KMS-11 (cell line): Measurements from ENCODE around the gene MRTFA.

Experiments
- H2AFZ ChIP-seq: fragments of 200-600 bp; sonication (generic); 2 replicates; pipeline ENCODE4 v1.6.1; 2016; ENCODE audit warnings: antibody characterized with exemption, mixed run types, low read depth
- H3K27ac ChIP-seq: fragments of 200-600 bp; sonication (generic); 2 replicates; pipeline ENCODE4 v1.6.1; 2016; ENCODE audit warnings: mild to moderate bottlenecking, mixed run types
- H3K27me3 ChIP-seq: fragments of 200-600 bp; sonication (generic); 2 replicates; pipeline ENCODE4 v1.6.1; 2017; ENCODE audit warnings: mild to moderate bottlenecking, low read depth, mixed run types, moderate library complexity; ENCODE audit not compliant: insufficient read depth
- H3K36me3 ChIP-seq: fragments of 200-600 bp; sonication (generic); 2 replicates; pipeline ENCODE4 v1.6.1; 2017; ENCODE audit warnings: mild to moderate bottlenecking, mixed run types; ENCODE audit not compliant: insufficient read depth
- H3K4me1 ChIP-seq: fragments of 200-600 bp; sonication (generic); 2 replicates; pipeline ENCODE4 v1.6.1; 2016; ENCODE audit warnings: mild to moderate bottlenecking, low read depth, mixed run types; ENCODE audit not compliant: poor library complexity, severe bottlenecking
- H3K4me2 ChIP-seq: fragments of 200-600 bp; sonication (generic); 2 replicates; pipeline ENCODE4 v1.7.0; 2016; ENCODE audit warnings: mild to moderate bottlenecking, mixed run types
- H3K4me3 ChIP-seq: fragments of 200-600 bp; sonication (generic); IDR thresholded peaks from 2 replicates; pipeline ENCODE4 v1.6.1; 2017; ENCODE audit warnings: low read depth, low read length, mixed read lengths; ENCODE audit not compliant: insufficient read depth
- H3K79me2 ChIP-seq: fragments of 200-600 bp; sonication (generic); 2 replicates; pipeline ENCODE4 v1.6.1; 2016; ENCODE audit warnings: low read depth, mixed run types; ENCODE audit not compliant: insufficient read depth
- H3K9ac ChIP-seq: fragments of 200-600 bp; sonication (generic); 2 replicates; pipeline ENCODE4 v1.6.1; 2016; ENCODE audit warnings: mild to moderate bottlenecking, mixed run types
- H4K20me1 ChIP-seq: fragments of 200-600 bp; sonication (generic); 2 replicates; pipeline ENCODE4 v1.6.1; 2016; ENCODE audit warnings: mild to moderate bottlenecking, mixed run types; ENCODE audit not compliant: insufficient read depth
- TF ChIP-seq, protein P1 (sequence below): fragments of 200-600 bp; sonication (generic); conservative IDR thresholded peaks from 2 replicates; pipeline ENCODE4 v1.6.1; 2017; ENCODE audit warnings: low read depth, mild to moderate bottlenecking, antibody characterized with exemption, low read length, moderate library complexity, mixed read lengths

The MRTFA gene

DNA sequence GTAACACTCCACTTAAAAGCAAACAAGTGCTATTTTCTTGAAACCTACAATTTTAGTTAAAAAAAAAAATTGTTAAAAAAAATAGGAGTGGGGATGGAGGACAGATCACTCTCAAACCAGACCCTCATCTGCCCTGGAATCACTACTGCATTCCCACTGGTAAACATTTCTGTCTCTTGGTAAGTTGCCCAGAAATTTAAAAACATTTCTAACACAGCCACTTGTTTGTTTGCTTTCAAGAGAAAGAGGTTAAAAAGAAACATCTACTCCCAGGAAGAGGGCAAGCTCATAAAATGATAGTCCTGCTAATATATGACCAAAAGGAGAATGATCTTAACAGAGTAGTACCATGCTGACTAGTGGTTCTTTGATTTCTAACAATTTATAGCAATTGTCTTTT lies 182.8 kb downstream of the MRTFA start:
- no peaks in the 10 kb centered on the region for H3K36me3 ChIP-seq
- H2AFZ ChIP-seq = no peak overlapping the region
- H3K4me2 ChIP-seq = no peak overlapping the region
- TF ChIP-seq, protein P1, sequence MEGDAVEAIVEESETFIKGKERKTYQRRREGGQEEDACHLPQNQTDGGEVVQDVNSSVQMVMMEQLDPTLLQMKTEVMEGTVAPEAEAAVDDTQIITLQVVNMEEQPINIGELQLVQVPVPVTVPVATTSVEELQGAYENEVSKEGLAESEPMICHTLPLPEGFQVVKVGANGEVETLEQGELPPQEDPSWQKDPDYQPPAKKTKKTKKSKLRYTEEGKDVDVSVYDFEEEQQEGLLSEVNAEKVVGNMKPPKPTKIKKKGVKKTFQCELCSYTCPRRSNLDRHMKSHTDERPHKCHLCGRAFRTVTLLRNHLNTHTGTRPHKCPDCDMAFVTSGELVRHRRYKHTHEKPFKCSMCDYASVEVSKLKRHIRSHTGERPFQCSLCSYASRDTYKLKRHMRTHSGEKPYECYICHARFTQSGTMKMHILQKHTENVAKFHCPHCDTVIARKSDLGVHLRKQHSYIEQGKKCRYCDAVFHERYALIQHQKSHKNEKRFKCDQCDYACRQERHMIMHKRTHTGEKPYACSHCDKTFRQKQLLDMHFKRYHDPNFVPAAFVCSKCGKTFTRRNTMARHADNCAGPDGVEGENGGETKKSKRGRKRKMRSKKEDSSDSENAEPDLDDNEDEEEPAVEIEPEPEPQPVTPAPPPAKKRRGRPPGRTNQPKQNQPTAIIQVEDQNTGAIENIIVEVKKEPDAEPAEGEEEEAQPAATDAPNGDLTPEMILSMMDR = no peak
- no peak overlapping the region for H3K4me3 ChIP-seq
- H3K79me2 ChIP-seq = no peaks in the 10 kb centered on the region
- H3K9ac ChIP-seq = no peak overlapping the region
- no peaks in the 10 kb centered on the region for H4K20me1 ChIP-seq
- no peak overlapping the region for H3K27ac ChIP-seq
- no peaks in the 10 kb centered on the region for H3K27me3 ChIP-seq
- H3K4me1 ChIP-seq = peaks cover 10% of the 10 kb centered on the region

DNA sequence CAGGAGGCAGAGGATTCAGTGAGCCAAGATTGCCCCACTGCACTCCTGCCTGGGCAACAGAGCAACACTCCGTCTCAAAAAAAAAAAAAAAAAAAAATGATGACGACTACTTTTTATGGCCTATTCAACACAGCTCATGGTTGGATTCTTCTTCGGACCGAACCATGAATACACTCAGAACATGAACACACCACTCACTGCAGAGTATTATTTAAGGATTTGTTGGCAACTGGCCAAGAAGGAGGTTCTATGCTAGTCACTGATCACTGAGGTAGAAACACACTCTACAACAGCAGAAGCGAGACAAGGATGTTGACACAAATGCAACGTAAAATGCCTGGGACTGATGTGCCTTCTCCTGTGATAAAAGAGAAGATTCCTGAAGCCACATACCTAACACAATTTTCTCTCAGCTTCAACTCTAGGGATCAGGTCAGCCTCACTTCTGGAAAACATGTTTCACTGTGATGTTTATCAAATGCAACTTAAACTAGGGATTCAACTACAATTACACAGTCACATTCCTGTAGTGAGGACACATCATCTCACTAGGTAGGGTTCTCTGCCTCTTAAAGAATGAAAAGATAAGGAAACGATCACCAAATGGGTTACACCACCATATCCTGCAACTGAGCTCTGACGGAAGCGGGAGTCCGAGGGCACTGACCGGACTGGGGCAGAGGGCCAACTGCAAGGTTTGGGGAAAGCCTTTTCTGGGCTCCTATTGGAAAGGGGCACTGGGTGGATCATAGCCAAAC lies 183.6 kb downstream of the MRTFA start:
- peaks cover 10% of the 10 kb centered on the region for H3K4me1 ChIP-seq
- H3K36me3 ChIP-seq = no peaks in the 10 kb centered on the region
- H3K79me2 ChIP-seq = no peaks in the 10 kb centered on the region
- H2AFZ ChIP-seq = no peak overlapping the region
- no peaks in the 10 kb centered on the region for H4K20me1 ChIP-seq
- TF ChIP-seq, protein P1 = no peak
- no peak overlapping the region for H3K9ac ChIP-seq
- H3K4me2 ChIP-seq = no peak overlapping the region
- H3K4me3 ChIP-seq = no peak overlapping the region
- H3K27me3 ChIP-seq = no peaks in the 10 kb centered on the region
- H3K27ac ChIP-seq = no peak overlapping the region

- Histone ChIP-seq H3K4me3 (no peak overlapping the region), H2AFZ (no peak overlapping the region), H3K36me3 (no peaks in the 10 kb centered on the region), H3K4me1 (peaks cover 5% of the 10 kb centered on the region), H3K27me3 (no peaks in the 10 kb centered on the region), H3K79me2 (no peaks in the 10 kb centered on the region), H3K9ac (no peak overlapping the region), H3K27ac (no peak overlapping the region), H3K4me2 (no peak overlapping the region), H4K20me1 (no peaks in the 10 kb centered on the region)
- TF ChIP-seq, protein P1 = no peak
Observed at GRCh38 chr22:40451210-40451609, 185.3 kb downstream of the MRTFA start.

DNA sequence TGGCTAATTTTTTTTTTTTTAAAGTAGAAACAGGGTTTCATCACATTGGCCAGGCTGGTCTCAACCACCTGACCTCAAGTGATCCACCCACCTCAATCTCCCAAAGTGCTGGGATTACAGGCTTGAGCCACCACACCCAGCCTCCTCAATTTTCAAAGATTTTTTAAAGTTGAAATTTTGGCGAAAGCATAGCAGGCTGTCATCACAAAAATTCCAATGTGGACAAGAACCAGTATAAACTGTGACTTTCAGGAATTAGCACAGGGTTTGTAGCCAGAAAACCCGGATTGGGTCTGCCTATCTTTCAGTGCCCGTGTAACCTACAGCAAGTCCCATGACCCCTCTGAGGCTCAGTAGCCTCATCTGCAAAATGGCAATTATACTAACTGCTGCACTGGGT lies 185.9 kb downstream of the MRTFA start:
- Histone ChIP-seq H4K20me1 (no peaks in the 10 kb centered on the region), H2AFZ (no peak overlapping the region), H3K27me3 (no peaks in the 10 kb centered on the region), H3K27ac (no peak overlapping the region), H3K79me2 (no peaks in the 10 kb centered on the region), H3K9ac (no peak overlapping the region), H3K36me3 (no peaks in the 10 kb centered on the region), H3K4me3 (no peak overlapping the region), H3K4me2 (no peak overlapping the region), H3K4me1 (no peaks in the 10 kb centered on the region)
- TF ChIP-seq, protein P1 = no peak
